A375 (cell line): Measurements from ENCODE around the gene ASB8. TPM values are rescaled to one million over a fixed set of nuclear protein-coding genes. Genes with fewer than 3 reads are reported as not detected.

Experiments used
- small RNA-seq: library from RNA; depleted of rRNA; stranded (forward); fragments of <200 nt; gene quantifications from one replicate; pipeline ENCODE3, GENCODE V24; 2014
- total RNA-seq: library from RNA; depleted of rRNA; stranded (reverse); fragments of >200 nt; shearing (Covaris generic); gene quantifications from 2 replicates; pipeline ENCODE4 v1.2.3, GENCODE V29; 2014; rRNA removed

The ASB8 gene, protein sequence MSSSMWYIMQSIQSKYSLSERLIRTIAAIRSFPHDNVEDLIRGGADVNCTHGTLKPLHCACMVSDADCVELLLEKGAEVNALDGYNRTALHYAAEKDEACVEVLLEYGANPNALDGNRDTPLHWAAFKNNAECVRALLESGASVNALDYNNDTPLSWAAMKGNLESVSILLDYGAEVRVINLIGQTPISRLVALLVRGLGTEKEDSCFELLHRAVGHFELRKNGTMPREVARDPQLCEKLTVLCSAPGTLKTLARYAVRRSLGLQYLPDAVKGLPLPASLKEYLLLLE
- total RNA-seq, result 21.0 and 25.2 TPM in 2 replicates

GRCh38 chr12:48157018-48157888 is at the start of gene ASB8:
Gene ASB8 (minus strand): TSS chr12:48157515. CDS start chr12:48153496, 4,019 bp downstream.

GRCh38 chr12:48203192-48203591 is 45.9 kb upstream of the ASB8 start, which contains the start of gene OR10AD1:
Gene OR10AD1 (minus strand): TSS chr12:48203292. CDS start chr12:48203292, 0 bp downstream.

GRCh38 chr12:48183091-48183875 is 26.0 kb upstream of the ASB8 start, which contains the start of gene CCDC184:
Gene CCDC184 (plus strand): TSS chr12:48183644. CDS start chr12:48184123, 479 bp downstream.

GRCh38 chr12:48119078-48119833 is 38.1 kb downstream of the ASB8 start, which contains the start of gene PFKM:
Gene PFKM (plus strand): TSS chr12:48119364. CDS start chr12:48122775, 3,411 bp downstream.

DNA sequence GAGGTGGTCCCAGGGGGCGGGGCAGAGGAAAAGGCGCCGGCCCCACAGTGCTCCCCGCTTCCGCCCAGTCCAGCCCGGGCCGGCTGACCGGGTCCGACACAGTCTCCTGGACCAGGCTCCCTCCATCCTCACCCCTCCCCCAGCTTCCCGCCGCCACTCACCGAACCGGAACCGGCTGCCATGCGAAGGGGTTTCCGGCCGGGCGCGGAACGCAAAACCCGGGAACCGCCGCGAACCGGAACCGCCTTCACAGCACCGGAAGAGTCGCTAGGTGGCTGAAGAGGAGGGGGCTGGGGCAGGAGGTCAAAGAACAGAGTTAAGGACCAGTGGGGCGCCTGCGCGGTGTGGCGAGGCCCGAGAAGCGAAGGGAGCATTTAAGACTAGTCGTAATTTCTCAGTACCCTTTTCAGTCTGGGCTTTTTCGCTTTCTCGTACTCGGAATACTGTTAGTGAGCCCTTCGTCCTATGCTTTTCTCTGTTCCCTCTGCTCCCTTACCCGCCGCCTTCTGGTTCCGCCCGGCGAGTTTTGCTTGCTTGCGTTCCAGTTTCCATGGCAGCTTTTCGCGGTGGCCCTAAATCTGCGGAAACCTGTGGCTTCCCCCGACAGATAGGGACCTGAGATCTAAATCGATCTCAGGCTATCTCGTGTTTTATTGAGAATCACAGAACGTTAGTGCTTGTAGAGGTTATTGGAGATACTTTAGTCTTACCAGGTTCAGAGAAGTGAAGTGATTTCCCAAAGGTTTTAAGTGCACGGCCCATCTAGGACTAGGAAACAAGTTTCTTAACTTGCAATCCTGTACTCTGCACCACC is 51.2 kb downstream of the ASB8 start, which contains the start of gene SENP1:
Gene SENP1 (minus strand): TSS at position 213 of the 814 bp plus-strand sequence. CDS start 4,607 bp downstream, outside the sequence.

Small RNAs within 50 kb of the gene (small RNA-seq; reads per million reads assigned to genes)
- not detected for gene MIR6505

Other genes with a start within 250 kb of the ASB8 start
- 92.5 and 93.2 TPM in 2 replicates for gene TMEM106C, start 193.9 kb downstream of the ASB8 start, total RNA-seq
- 0.41 and 0.80 TPM in 2 replicates for gene COL2A1, start 153.0 kb downstream of the ASB8 start, total RNA-seq
- gene SENP1, start 51.4 kb downstream of the ASB8 start, total RNA-seq, result 15.7 and 18.4 TPM in 2 replicates
- 67.9 and 97.2 TPM in 2 replicates for gene PFKM, start 38.2 kb downstream of the ASB8 start, total RNA-seq
- gene CCDC184, start 26.1 kb upstream of the ASB8 start, total RNA-seq, result 0.53 and 0.82 TPM in 2 replicates
- gene OR10AD1, start 45.8 kb upstream of the ASB8 start, total RNA-seq, result not detected in 2 replicates
- gene ZNF641, start 193.4 kb upstream of the ASB8 start, total RNA-seq, result 4.5 and 5.9 TPM in 2 replicates